Activated CD8-positive, alpha-beta T cell treated with anti-CD3 and anti-CD28 coated beads for 36 hours (primary cell): ENCODE results near the gene CRTC1. TPM values are rescaled to one million over a fixed set of nuclear protein-coding genes. Genes with fewer than 3 reads are reported as not detected.

Experiments used
- ATAC-seq: fragments of 200-7000 bp; cut with Tn5 transposase; one replicate; pipeline ENCODE4 v1.10.0; 2021; ENCODE audit warnings: mild to moderate bottlenecking, moderate library complexity
- CTCF ChIA-PET: fragments of 350-600 bp; sonication (Branson Sonifier 250); formaldehyde crosslinking; loops from one replicate; lab custom pipeline; 2021; ENCODE audit warnings: antibody characterized with exemption; lab: Charles Lee
- POLR2A ChIA-PET: fragments of 350-600 bp; sonication (Branson Sonifier 250); formaldehyde crosslinking; loops from one replicate; lab custom pipeline; 2021; ENCODE audit warnings: antibody characterized with exemption; lab: Charles Lee
- DNase-seq: peaks from one replicate; pipeline ENCODE4 v3.0.0-alpha.2; 2020
- H3K27ac Mint-ChIP-seq: one replicate; pipeline ENCODE4 v1.8.0; 2021; ENCODE audit warnings: mild to moderate bottlenecking, mixed read lengths
- H3K27me3 Mint-ChIP-seq: one replicate; pipeline ENCODE4 v1.8.0; 2021; ENCODE audit warnings: mixed read lengths
- H3K36me3 Mint-ChIP-seq: one replicate; pipeline ENCODE4 v1.8.0; 2021; ENCODE audit warnings: low read depth, mixed read lengths
- H3K4me1 Mint-ChIP-seq: one replicate; pipeline ENCODE4 v1.8.0; 2021; ENCODE audit warnings: low read depth, mixed read lengths
- H3K4me3 Mint-ChIP-seq: one replicate; pipeline ENCODE4 v1.8.0; 2021; ENCODE audit warnings: mild to moderate bottlenecking, moderate library complexity, mixed read lengths
- H3K9me3 Mint-ChIP-seq: one replicate; pipeline ENCODE4 v1.8.0; 2021; ENCODE audit warnings: mixed read lengths
- CTCF ChIP-seq: fragments of 200-600 bp; IDR thresholded peaks from one replicate; pipeline ENCODE4 v1.8.0; 2022; ENCODE audit warnings: antibody characterized with exemption, mild to moderate bottlenecking
- intact Hi-C: fragments of 100-400 bp; cut with micrococcal nuclease; formaldehyde crosslinking; loops from one replicate; pipeline ENCODE4 v1.10.0; 2022
- total RNA-seq, 2 experiments: library from RNA; stranded (reverse); gene quantifications; one replicate each; pipeline ENCODE4 v1.2.3, GENCODE V29; 2021

The CRTC1 gene
- total RNA-seq, 2 experiments from 2014 or later = 4.4 to 4.5 TPM

- H3K4me1 Mint-ChIP-seq = no peaks in the 10 kb centered on the region
- intact Hi-C loops = no loop called here
- TF ChIP-seq CTCF = no peak
- no peak overlapping the region for H3K27ac Mint-ChIP-seq
- H3K36me3 Mint-ChIP-seq = no peaks in the 10 kb centered on the region
- ATAC-seq (no peak), DNase-seq (no peak)
- ChIA-PET POLR2A (no interaction called here), CTCF (no interaction called here)
- no peak overlapping the region for H3K4me3 Mint-ChIP-seq
- no peaks in the 10 kb centered on the region for H3K27me3 Mint-ChIP-seq
- H3K9me3 Mint-ChIP-seq = no peaks in the 10 kb centered on the region
These were observed 85.8 kb downstream of the CRTC1 start for GRCh38 chr19:18768997-18769891.

GRCh38 chr19:18769989-18770528, 86.6 kb downstream of the CRTC1 start:
- intact Hi-C loops = no loop called here
- no peak for TF ChIP-seq CTCF

GRCh38 chr19:18770663-18771327, 87.3 kb downstream of the CRTC1 start:
- ChIA-PET CTCF (interaction anchor here (1.3 kb wide), 1 partner anchor 9 kb away, joined by 3 read pairs; no protein-coding TSS in a partner anchor), POLR2A (interaction anchor here (0.7 kb wide), 1 partner anchor 21 kb away, joined by 3 read pairs; no protein-coding TSS in a partner anchor)
- Mint-ChIP-seq H3K9me3 (no peaks in the 10 kb centered on the region), H3K27ac (no peak overlapping the region), H3K27me3 (no peaks in the 10 kb centered on the region), H3K4me1 (no peaks in the 10 kb centered on the region), H3K36me3 (no peaks in the 10 kb centered on the region), H3K4me3 (no peak overlapping the region)
- no peak for DNase-seq
- TF ChIP-seq CTCF = no peak
- intact Hi-C loops = no loop called here
- no peak for ATAC-seq

More at GRCh38 chr19:18769989-18770528, 86.6 kb downstream of the CRTC1 start:
- no peak for DNase-seq
- ChIA-PET POLR2A (no interaction called here), CTCF (no interaction called here)
- no peak for ATAC-seq
- no peaks in the 10 kb centered on the region for H3K4me1 Mint-ChIP-seq
- H3K27ac Mint-ChIP-seq = no peak overlapping the region
- H3K9me3 Mint-ChIP-seq = no peaks in the 10 kb centered on the region
- no peaks in the 10 kb centered on the region for H3K36me3 Mint-ChIP-seq
- H3K4me3 Mint-ChIP-seq = no peak overlapping the region
- H3K27me3 Mint-ChIP-seq = no peaks in the 10 kb centered on the region

GRCh38 chr19:18771328-18772242, 88.1 kb downstream of the CRTC1 start:
- peak; percentile 25 for DNase-seq
- intact Hi-C loops = no loop called here
- Mint-ChIP-seq H3K9me3 (no peaks in the 10 kb centered on the region), H3K4me3 (no peak overlapping the region), H3K4me1 (no peaks in the 10 kb centered on the region), H3K36me3 (no peaks in the 10 kb centered on the region), H3K27ac (no peak overlapping the region), H3K27me3 (no peaks in the 10 kb centered on the region)
- ChIA-PET CTCF (interaction anchor here (1.0 to 1.3 kb wide), 2 partner anchors 9 to 76 kb away, joined by 3 to 5 read pairs; no protein-coding TSS in a partner anchor), POLR2A (interaction anchor here (0.7 to 1.6 kb wide), 2 partner anchors 11 to 22 kb away, joined by 3 to 4 read pairs; no protein-coding TSS in a partner anchor)
- no peak for TF ChIP-seq CTCF
- peak; percentile 37 for ATAC-seq
